Testis (tissue), 3 donors: Measurements from ENCODE around the gene RASA2. TPM values are rescaled to one million over a fixed set of nuclear protein-coding genes. Genes with fewer than 3 reads are reported as not detected.

Experiments
- DNase-seq: peaks from one replicate; pipeline ENCODE4 v3.0.0-alpha.2; 2019
- H3K27ac ChIP-seq, 2 donors: fragments of 200-600 bp; sonication (generic); one replicate each; pipeline ENCODE4 v1.5.1; 2019
- H3K27me3 ChIP-seq: fragments of 200-600 bp; sonication (generic); one replicate; pipeline ENCODE4 v1.5.1; 2019
- H3K36me3 ChIP-seq: fragments of 200-600 bp; sonication (generic); one replicate; pipeline ENCODE4 v1.5.1; 2017; ENCODE audit warnings: low read depth; ENCODE audit errors: missing control alignments
- H3K4me1 ChIP-seq: fragments of 200-600 bp; sonication (generic); one replicate; pipeline ENCODE4 v1.5.1; 2019
- H3K4me3 ChIP-seq, 2 donors: fragments of 200-600 bp; sonication (generic); one replicate each; pipeline ENCODE4 v1.5.1; 2017 to 2019
- H3K9me3 ChIP-seq: fragments of 200-600 bp; sonication (generic); one replicate; pipeline ENCODE4 v1.5.1; 2017
- CTCF ChIP-seq, 3 experiments: fragments of 450-650 bp in 2 of 3; fragments of 200-600 bp in 1 of 3; sonication (generic) in 1 of 3; IDR thresholded peaks; one replicate each; pipeline ENCODE4 v1.5.1; 2016 to 2019; ENCODE audit warnings: antibody characterized with exemption in 3 of 3, mild to moderate bottlenecking in 2 of 3, moderate library complexity in 1 of 3
- POLR2A ChIP-seq: fragments of 450-650 bp; IDR thresholded peaks from one replicate; pipeline ENCODE4 v1.6.1; 2017; ENCODE audit warnings: antibody characterized with exemption, mild to moderate bottlenecking, moderate library complexity
- WGBS, 2 donors: methylation state at CpG; one replicate each; pipeline ENCODE4 v1.1.5; 2018; 5-methylcytosine and 5-hydroxymethylcytosine counted together
- intact Hi-C: fragments of 100-400 bp; cut with DNase I; formaldehyde crosslinking; loops from one replicate; pipeline ENCODE4 v1.15.1; 2023; ENCODE audit warnings: low total_unique reads
- polyA plus RNA-seq: library from polyadenylated mRNA; stranded (reverse); fragments of 350-450 nt; fragmentation: Illumina TruSeq; extraction: RNeasy Lipid Tissue Mini Kit (QIAGEN cat#74804); gene quantifications from one replicate; pipeline ENCODE4 v1.2.3, GENCODE V29; 2014; ENCODE audit warnings: low read depth, low replicate concordance; ENCODE audit not compliant: insufficient read depth
- total RNA-seq, 2 donors: library from RNA; depleted of rRNA; stranded (reverse); fragments of >200 nt; gene quantifications; one replicate each; pipeline ENCODE4 v1.2.3, GENCODE V29; 2016

Gene RASA2
- total and polyA plus RNA-seq, 3 donors from 2014 or later = 16.2 to 18.3 (median 18.2) TPM

- Histone ChIP-seq H3K27me3 (no peaks in the 10 kb centered on the region), H3K4me1 (no peaks in the 10 kb centered on the region), H3K36me3 (no peaks in the 10 kb centered on the region), H3K27ac (no peak overlapping the region), H3K4me3 (no peak overlapping the region), H3K9me3 (no peaks in the 10 kb centered on the region)
- intact Hi-C loops = loop anchor here (10.0 kb wide), 2 partner anchors 102 to 158 kb away; no protein-coding TSS in a partner anchor
- no peak for DNase-seq
- TF ChIP-seq CTCF (IDR thresholded peaks at IDR 0.05) (no peak), POLR2A (no peak)
- WGBS, 2 donors = 89 to 91% methylated on average over 3 of the region's 3 CpGs
These were observed 24.5 kb upstream of the RASA2 start for GRCh38 chr3:141462176-141462859.

GRCh38 chr3:141465221-141465620 lies 21.6 kb upstream of the RASA2 start:
- intact Hi-C loops = loop anchor here (10.0 kb wide), 2 partner anchors 100 to 160 kb away; no protein-coding TSS in a partner anchor
- no peaks in the 10 kb centered on the region for H3K36me3 ChIP-seq
- DNase-seq = no peak

GRCh38 chr3:141466633-141467169 lies 20.1 kb upstream of the RASA2 start:
- TF ChIP-seq POLR2A (no peak), CTCF (IDR thresholded peaks at IDR 0.05) (no peak)
- H3K4me3 ChIP-seq = no peak overlapping the region
- DNase-seq = no peak
- H3K4me1 ChIP-seq = no peaks in the 10 kb centered on the region
- no peaks in the 10 kb centered on the region for H3K9me3 ChIP-seq
- no peaks in the 10 kb centered on the region for H3K27me3 ChIP-seq
- intact Hi-C loops = loop anchor here (10.0 kb wide), 2 partner anchors 98 to 162 kb away; no protein-coding TSS in a partner anchor
- no peaks in the 10 kb centered on the region for H3K36me3 ChIP-seq
- 85 to 90% methylated on average over 3 of the region's 3 CpGs for WGBS, 2 donors
- no peak overlapping the region for H3K27ac ChIP-seq

More at GRCh38 chr3:141465221-141465620, 21.6 kb upstream of the RASA2 start:
- 19 to 46% methylated on average over 2 of the region's 2 CpGs for WGBS, 2 donors
- no peaks in the 10 kb centered on the region for H3K9me3 ChIP-seq
- TF ChIP-seq CTCF (IDR thresholded peaks at IDR 0.05) (no peak), POLR2A (no peak)
- no peak overlapping the region for H3K4me3 ChIP-seq
- H3K27me3 ChIP-seq = no peaks in the 10 kb centered on the region
- no peaks in the 10 kb centered on the region for H3K4me1 ChIP-seq
- no peak overlapping the region for H3K27ac ChIP-seq

DNA sequence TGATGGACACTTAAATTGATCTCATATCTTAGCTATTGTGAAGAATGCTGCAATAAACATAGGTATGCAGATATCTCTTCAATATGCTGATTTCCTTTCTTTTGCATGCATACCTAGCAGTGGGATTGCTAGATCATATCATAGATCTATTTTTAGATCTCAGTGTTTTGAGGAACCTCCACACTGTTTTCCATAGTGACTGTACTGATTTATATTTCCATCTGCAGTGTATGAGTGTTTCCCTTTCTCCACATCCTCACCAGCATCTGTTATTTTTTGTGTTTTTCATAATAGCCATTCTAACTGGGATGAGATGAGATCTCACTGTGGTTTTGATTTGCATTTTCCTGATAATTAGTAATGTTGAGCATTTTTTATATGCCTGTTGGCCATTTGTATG lies 17.1 kb upstream of the RASA2 start:
- no peak for DNase-seq
- intact Hi-C loops = loop anchor here (10.0 kb wide), 2 partner anchors 95 to 165 kb away; no protein-coding TSS in a partner anchor
- Histone ChIP-seq H3K27ac (no peak overlapping the region), H3K36me3 (no peaks in the 10 kb centered on the region), H3K4me1 (no peaks in the 10 kb centered on the region), H3K27me3 (no peaks in the 10 kb centered on the region), H3K4me3 (no peak overlapping the region), H3K9me3 (no peaks in the 10 kb centered on the region)
- TF ChIP-seq CTCF (IDR thresholded peaks at IDR 0.05) (no peak), POLR2A (no peak)
